ENCODE results near the gene RFNG.

Gene RFNG

DNA sequence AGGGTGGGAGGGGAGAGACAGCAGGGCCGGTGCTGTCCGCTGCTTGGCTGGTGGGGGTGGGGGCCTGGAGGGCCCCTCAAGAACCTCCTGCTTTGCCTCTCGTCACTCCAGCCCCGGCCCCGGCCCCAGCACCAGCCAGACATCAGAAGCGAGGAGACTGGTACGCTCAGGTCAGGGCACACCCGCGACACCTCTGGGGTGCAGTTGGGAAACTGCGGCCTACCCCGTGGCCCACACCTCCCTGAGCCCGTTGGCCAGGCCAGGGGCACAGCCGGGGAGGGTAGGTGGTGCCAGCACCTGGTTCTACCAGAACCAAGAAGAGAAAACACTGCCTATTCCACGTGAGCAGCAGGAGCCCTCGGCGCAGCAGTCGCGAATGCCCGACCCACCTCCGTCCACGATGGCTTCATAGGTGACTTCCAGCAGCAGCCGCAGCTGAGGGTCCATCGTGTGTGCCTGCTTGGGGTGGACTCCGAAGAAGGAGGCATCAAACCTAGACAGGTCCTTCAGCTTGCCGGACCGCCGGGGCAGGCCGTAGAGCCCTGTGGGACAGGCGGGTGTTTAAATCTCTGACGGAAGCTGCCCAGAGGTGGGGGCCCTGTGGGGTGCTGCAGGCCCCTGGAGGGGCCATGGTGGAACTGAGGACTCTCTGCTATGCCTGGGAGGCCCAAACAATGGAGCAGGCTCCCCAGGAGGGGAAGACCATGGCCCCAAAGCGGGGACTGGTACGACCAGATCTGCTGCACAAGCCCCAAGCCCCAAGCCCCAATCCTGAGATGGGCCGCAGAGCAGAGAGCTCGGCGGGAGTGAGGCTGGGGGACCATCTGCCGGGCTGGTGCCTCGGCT is 43.5 kb upstream of the RFNG start:
- Histone ChIP-seq H3K4me3 (ENCODE audit: low read length) (no peak overlapping the region), H3K79me2 (ENCODE audit: control insufficient read depth, low read length) (peaks cover 62% of the 10 kb centered on the region), H4K20me1 (ENCODE audit: control insufficient read depth, insufficient read depth, low read depth, low read length) (peaks cover 20% of the 10 kb centered on the region), H3F3A (ENCODE audit: control insufficient read depth, insufficient read depth) (peaks cover 1% of the 10 kb centered on the region; the same call in 1 of the 2 replicates), H3K9me3 (ENCODE audit: control insufficient read depth, insufficient read depth, low read length) (no peaks in the 10 kb centered on the region), H3K27me3 (ENCODE audit: control insufficient read depth, low read length) (no peaks in the 10 kb centered on the region), H3K4me1 (ENCODE audit: control insufficient read depth, low read length) (peaks cover 26% of the 10 kb centered on the region), H3K9me2 (replicated peaks; ENCODE audit: control insufficient read depth, low read length) (no peaks in the 10 kb centered on the region), H3K4me2 (ENCODE audit: low read length) (peak overlapping the region; percentile 99; the same call in 1 of the 2 replicates), H3K36me3 (ENCODE audit: control insufficient read depth, low read length) (peaks cover 85% of the 10 kb centered on the region), H3K27ac (ENCODE audit: low read depth, low read length) (no peak overlapping the region)
- TF ChIP-seq, protein P1, sequence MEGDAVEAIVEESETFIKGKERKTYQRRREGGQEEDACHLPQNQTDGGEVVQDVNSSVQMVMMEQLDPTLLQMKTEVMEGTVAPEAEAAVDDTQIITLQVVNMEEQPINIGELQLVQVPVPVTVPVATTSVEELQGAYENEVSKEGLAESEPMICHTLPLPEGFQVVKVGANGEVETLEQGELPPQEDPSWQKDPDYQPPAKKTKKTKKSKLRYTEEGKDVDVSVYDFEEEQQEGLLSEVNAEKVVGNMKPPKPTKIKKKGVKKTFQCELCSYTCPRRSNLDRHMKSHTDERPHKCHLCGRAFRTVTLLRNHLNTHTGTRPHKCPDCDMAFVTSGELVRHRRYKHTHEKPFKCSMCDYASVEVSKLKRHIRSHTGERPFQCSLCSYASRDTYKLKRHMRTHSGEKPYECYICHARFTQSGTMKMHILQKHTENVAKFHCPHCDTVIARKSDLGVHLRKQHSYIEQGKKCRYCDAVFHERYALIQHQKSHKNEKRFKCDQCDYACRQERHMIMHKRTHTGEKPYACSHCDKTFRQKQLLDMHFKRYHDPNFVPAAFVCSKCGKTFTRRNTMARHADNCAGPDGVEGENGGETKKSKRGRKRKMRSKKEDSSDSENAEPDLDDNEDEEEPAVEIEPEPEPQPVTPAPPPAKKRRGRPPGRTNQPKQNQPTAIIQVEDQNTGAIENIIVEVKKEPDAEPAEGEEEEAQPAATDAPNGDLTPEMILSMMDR (IDR thresholded peaks at IDR 0.05; ENCODE audit: low read depth, low read length, poor library complexity, severe bottlenecking): no peak
- no peak for TF ChIP-seq EZH2phosphoT487 (IDR thresholded peaks at IDR 0.05; ENCODE audit: borderline replicate concordance, low read length)

DNA sequence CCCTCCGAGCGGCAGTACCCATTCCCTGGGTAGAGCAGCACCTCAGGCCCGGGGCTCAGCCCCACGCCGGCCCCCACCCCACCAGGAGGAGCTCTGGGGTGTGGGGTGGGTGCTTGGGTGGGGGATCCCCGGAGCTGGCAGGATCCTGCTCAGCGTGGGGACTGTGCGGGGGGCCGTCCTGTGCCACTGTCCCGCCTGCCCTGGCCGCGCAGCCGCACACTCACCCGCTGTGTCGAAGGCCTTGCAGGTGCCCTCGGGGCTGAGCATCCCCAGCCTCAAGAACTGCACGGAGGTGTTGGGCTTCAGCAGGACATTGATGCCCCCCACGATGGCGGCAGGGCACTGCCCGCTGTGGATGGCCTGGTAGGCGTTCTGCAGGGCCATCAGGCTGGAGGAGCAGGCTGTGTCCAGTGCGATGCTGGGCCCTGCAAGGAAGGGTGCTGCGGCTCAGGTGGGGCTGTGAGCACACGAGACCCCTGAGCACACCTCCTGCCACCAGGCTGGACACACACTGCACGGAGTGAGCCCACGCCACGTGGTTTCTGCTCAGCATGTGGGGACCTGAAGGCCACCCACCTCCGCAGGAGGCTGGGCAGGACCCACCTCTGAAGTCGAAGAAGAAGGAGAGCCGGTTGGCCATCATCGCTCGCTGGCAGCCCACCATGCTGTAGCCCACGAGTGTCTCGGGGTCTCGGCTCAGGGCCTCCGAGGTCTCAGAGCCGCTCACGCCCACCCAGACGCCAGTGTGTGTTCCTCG is 41.6 kb upstream of the RFNG start:
- Histone ChIP-seq H3K36me3 (ENCODE audit: control insufficient read depth, low read length) (peaks cover 93% of the 10 kb centered on the region), H3K27ac (ENCODE audit: low read depth, low read length) (no peak overlapping the region), H3K9me2 (replicated peaks; ENCODE audit: control insufficient read depth, low read length) (no peaks in the 10 kb centered on the region), H3K4me3 (ENCODE audit: low read length) (no peak overlapping the region), H3K79me2 (ENCODE audit: control insufficient read depth, low read length) (peaks cover 50% of the 10 kb centered on the region), H3K27me3 (ENCODE audit: control insufficient read depth, low read length) (no peaks in the 10 kb centered on the region), H3F3A (ENCODE audit: control insufficient read depth, insufficient read depth) (no peaks in the 10 kb centered on the region), H3K9me3 (ENCODE audit: control insufficient read depth, insufficient read depth, low read length) (no peaks in the 10 kb centered on the region), H4K20me1 (ENCODE audit: control insufficient read depth, insufficient read depth, low read depth, low read length) (peaks cover 20% of the 10 kb centered on the region), H3K4me1 (ENCODE audit: control insufficient read depth, low read length) (peaks cover 13% of the 10 kb centered on the region), H3K4me2 (ENCODE audit: low read length) (no peak overlapping the region)
- TF ChIP-seq EZH2phosphoT487 (IDR thresholded peaks at IDR 0.05; ENCODE audit: borderline replicate concordance, low read length): no peak
- TF ChIP-seq, protein P1 (IDR thresholded peaks at IDR 0.05; ENCODE audit: low read depth, low read length, poor library complexity, severe bottlenecking): no peak

DNA sequence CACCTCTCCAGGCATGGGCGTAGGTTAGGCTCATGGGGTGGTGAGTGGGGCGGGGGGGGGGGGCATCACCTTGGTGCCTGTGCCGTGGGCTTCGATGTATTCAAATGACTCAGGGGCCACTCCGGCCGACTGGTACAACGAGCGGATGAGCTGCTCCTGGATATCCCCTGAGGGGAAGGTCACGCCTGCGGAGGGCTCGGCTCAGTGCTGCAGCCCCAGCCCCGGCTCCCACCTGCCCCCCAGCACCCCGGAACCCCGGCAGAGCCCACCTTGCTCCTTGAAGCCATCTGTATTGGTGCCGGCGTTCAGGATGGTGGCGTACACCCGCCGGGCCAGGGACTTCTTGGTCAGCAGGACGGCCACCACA is 41.0 kb upstream of the RFNG start:
- Histone ChIP-seq H3K4me1 (ENCODE audit: control insufficient read depth, low read length) (peaks cover 13% of the 10 kb centered on the region), H3K27ac (ENCODE audit: low read depth, low read length) (no peak overlapping the region), H3K27me3 (ENCODE audit: control insufficient read depth, low read length) (no peaks in the 10 kb centered on the region), H3K4me2 (ENCODE audit: low read length) (no peak overlapping the region), H3K79me2 (ENCODE audit: control insufficient read depth, low read length) (peaks cover 47% of the 10 kb centered on the region), H3K36me3 (ENCODE audit: control insufficient read depth, low read length) (peaks cover 95% of the 10 kb centered on the region), H3K9me3 (ENCODE audit: control insufficient read depth, insufficient read depth, low read length) (no peaks in the 10 kb centered on the region), H3K4me3 (ENCODE audit: low read length) (no peak overlapping the region), H3K9me2 (replicated peaks; ENCODE audit: control insufficient read depth, low read length) (no peaks in the 10 kb centered on the region), H4K20me1 (ENCODE audit: control insufficient read depth, insufficient read depth, low read depth, low read length) (peaks cover 20% of the 10 kb centered on the region), H3F3A (ENCODE audit: control insufficient read depth, insufficient read depth) (no peaks in the 10 kb centered on the region)
- TF ChIP-seq, protein P1 (IDR thresholded peaks at IDR 0.05; ENCODE audit: low read depth, low read length, poor library complexity, severe bottlenecking): no peak
- no peak for TF ChIP-seq EZH2phosphoT487 (IDR thresholded peaks at IDR 0.05; ENCODE audit: borderline replicate concordance, low read length)
